Measurements from ENCODE around the gene NPLOC4. TPM values are rescaled to one million over a fixed set of nuclear protein-coding genes. Genes with fewer than 3 reads are reported as not detected.

Gene NPLOC4
- total and polyA plus RNA-seq, 2 donors (not counting 1 experiment from before 2014, with no cell fraction given), result 51.0 to 62.5 TPM

- Histone ChIP-seq H3K27ac (ENCODE audit: insufficient read depth, low read length) (no peak overlapping the region), H3K4me2 (ENCODE audit: extremely low read depth, insufficient read depth, low read length) (no peak overlapping the region), H3K9ac (ENCODE audit: insufficient read depth, low read length) (no peak overlapping the region)
These were observed 80.0 kb downstream of the NPLOC4 start for GRCh38 chr17:81556863-81557262.

DNA sequence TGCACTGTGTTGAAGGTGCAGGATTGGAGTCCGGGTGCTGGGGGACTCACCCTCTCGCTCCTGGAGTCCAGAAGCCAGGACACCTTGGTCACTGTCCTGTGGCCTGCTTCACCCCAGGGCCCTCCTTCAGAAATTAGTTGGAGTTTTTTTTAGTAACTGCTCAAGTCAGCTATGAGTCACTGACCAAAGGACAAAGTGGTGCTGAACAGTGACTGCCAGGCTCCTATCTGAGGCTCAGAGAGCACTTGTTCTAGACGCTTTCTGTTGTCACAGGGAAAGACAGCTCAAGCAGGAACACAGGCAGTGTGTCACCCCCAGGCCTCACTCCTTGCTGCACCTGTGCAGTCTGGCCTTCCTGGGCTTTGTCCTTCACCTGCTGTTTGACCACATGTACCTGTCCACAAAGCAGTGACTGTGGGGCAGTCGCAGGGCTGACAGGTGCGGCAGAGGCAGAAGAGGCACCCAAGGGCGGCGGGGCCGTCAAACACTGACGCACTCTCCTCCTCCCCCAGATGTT lies 80.7 kb downstream of the NPLOC4 start:
- peaks cover 23% of the 10 kb centered on the region for H3K36me3 ChIP-seq (ENCODE audit: control insufficient read depth, insufficient read depth, low read length)
- peak in 1 of 2 donors; percentile 51 for DNase-seq (ENCODE audit: low read depth in 2 of 2)
- no peak overlapping the region for H3K4me2 ChIP-seq (ENCODE audit: extremely low read depth, insufficient read depth, low read length)
- H4K20me1 ChIP-seq (ENCODE audit: control insufficient read depth, extremely low read depth, insufficient read depth, low read length), result no peaks in the 10 kb centered on the region
- no peak overlapping the region for H3K9ac ChIP-seq (ENCODE audit: insufficient read depth, low read length)
- no peak overlapping the region for H3K27ac ChIP-seq (ENCODE audit: insufficient read depth, low read length)
- H3K4me3 ChIP-seq (replicated peaks in 1 of 4; ENCODE audit: control extremely low read depth in 1 of 4, insufficient read depth in 1 of 4, low read depth in 3 of 4, low read length in 4 of 4), result no peak overlapping the region
- H2AFZ ChIP-seq (ENCODE audit: low read length), result no peak overlapping the region
- H3K79me2 ChIP-seq (ENCODE audit: control insufficient read depth, insufficient read depth, low read length), result peaks cover 6% of the 10 kb centered on the region
- no peak for TF ChIP-seq EZH2 (IDR thresholded peaks at IDR 0.05; ENCODE audit: low read length, missing control alignments)
- TF ChIP-seq, protein P1, sequence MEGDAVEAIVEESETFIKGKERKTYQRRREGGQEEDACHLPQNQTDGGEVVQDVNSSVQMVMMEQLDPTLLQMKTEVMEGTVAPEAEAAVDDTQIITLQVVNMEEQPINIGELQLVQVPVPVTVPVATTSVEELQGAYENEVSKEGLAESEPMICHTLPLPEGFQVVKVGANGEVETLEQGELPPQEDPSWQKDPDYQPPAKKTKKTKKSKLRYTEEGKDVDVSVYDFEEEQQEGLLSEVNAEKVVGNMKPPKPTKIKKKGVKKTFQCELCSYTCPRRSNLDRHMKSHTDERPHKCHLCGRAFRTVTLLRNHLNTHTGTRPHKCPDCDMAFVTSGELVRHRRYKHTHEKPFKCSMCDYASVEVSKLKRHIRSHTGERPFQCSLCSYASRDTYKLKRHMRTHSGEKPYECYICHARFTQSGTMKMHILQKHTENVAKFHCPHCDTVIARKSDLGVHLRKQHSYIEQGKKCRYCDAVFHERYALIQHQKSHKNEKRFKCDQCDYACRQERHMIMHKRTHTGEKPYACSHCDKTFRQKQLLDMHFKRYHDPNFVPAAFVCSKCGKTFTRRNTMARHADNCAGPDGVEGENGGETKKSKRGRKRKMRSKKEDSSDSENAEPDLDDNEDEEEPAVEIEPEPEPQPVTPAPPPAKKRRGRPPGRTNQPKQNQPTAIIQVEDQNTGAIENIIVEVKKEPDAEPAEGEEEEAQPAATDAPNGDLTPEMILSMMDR (conservative IDR thresholded peaks at IDR 0.05 in 1 of 2, IDR thresholded peaks at IDR 0.05 in 1 of 2; ENCODE audit: low read depth in 1 of 2, low read length in 2 of 2), result no peak
- H3K9me3 ChIP-seq (ENCODE audit: control insufficient read depth, insufficient read depth, low read depth, low read length), result no peaks in the 10 kb centered on the region
- no peaks in the 10 kb centered on the region for H3K27me3 ChIP-seq (ENCODE audit: control insufficient read depth, insufficient read depth, low read length)
- H3K4me1 ChIP-seq (ENCODE audit: control insufficient read depth, extremely low read depth, insufficient read depth, low read length), result peaks cover 29% of the 10 kb centered on the region

More at GRCh38 chr17:81556863-81557262, 80.0 kb downstream of the NPLOC4 start:
- no peak overlapping the region for H2AFZ ChIP-seq (ENCODE audit: low read length)
- H3K27me3 ChIP-seq (ENCODE audit: control insufficient read depth, insufficient read depth, low read length), result no peaks in the 10 kb centered on the region
- H3K79me2 ChIP-seq (ENCODE audit: control insufficient read depth, insufficient read depth, low read length), result no peaks in the 10 kb centered on the region
- peaks cover 23% of the 10 kb centered on the region for H3K36me3 ChIP-seq (ENCODE audit: control insufficient read depth, insufficient read depth, low read length)
- H3K9me3 ChIP-seq (ENCODE audit: control insufficient read depth, insufficient read depth, low read depth, low read length), result no peaks in the 10 kb centered on the region
- H3K4me1 ChIP-seq (ENCODE audit: control insufficient read depth, extremely low read depth, insufficient read depth, low read length), result peaks cover 28% of the 10 kb centered on the region
- H3K4me3 ChIP-seq (replicated peaks in 1 of 4; ENCODE audit: control extremely low read depth in 1 of 4, insufficient read depth in 1 of 4, low read depth in 3 of 4, low read length in 4 of 4), result no peak overlapping the region
- no peak for TF ChIP-seq EZH2 (IDR thresholded peaks at IDR 0.05; ENCODE audit: low read length, missing control alignments)
- TF ChIP-seq, protein P1 (conservative IDR thresholded peaks at IDR 0.05 in 1 of 2, IDR thresholded peaks at IDR 0.05 in 1 of 2; ENCODE audit: low read depth in 1 of 2, low read length in 2 of 2), result no peak
- no peaks in the 10 kb centered on the region for H4K20me1 ChIP-seq (ENCODE audit: control insufficient read depth, extremely low read depth, insufficient read depth, low read length)
- no peak for DNase-seq (ENCODE audit: low read depth in 2 of 2)

- Histone ChIP-seq H3K36me3 (ENCODE audit: control insufficient read depth, insufficient read depth, low read length) (peaks cover 30% of the 10 kb centered on the region), H3K4me1 (ENCODE audit: control insufficient read depth, extremely low read depth, insufficient read depth, low read length) (peaks cover 28% of the 10 kb centered on the region), H2AFZ (ENCODE audit: low read length) (no peak overlapping the region), H3K9me3 (ENCODE audit: control insufficient read depth, insufficient read depth, low read depth, low read length) (no peaks in the 10 kb centered on the region), H3K79me2 (ENCODE audit: control insufficient read depth, insufficient read depth, low read length) (peaks cover 24% of the 10 kb centered on the region), H4K20me1 (ENCODE audit: control insufficient read depth, extremely low read depth, insufficient read depth, low read length) (no peaks in the 10 kb centered on the region), H3K4me3 (replicated peaks in 1 of 4; ENCODE audit: control extremely low read depth in 1 of 4, insufficient read depth in 1 of 4, low read depth in 3 of 4, low read length in 4 of 4) (peak overlapping the region; percentile 85 to 95 (median 90)), H3K4me2 (ENCODE audit: extremely low read depth, insufficient read depth, low read length) (peak overlapping the region; percentile 93), H3K9ac (ENCODE audit: insufficient read depth, low read length) (peak overlapping the region; percentile 32), H3K27me3 (ENCODE audit: control insufficient read depth, insufficient read depth, low read length) (no peaks in the 10 kb centered on the region), H3K27ac (ENCODE audit: insufficient read depth, low read length) (peak overlapping the region; percentile 87)
- TF ChIP-seq, protein P1 (conservative IDR thresholded peaks at IDR 0.05 in 1 of 2, IDR thresholded peaks at IDR 0.05 in 1 of 2; ENCODE audit: low read depth in 1 of 2, low read length in 2 of 2), result no peak
- TF ChIP-seq EZH2 (IDR thresholded peaks at IDR 0.05; ENCODE audit: low read length, missing control alignments), result no peak
- peak; percentile 94 to 97 for DNase-seq (ENCODE audit: low read depth in 2 of 2)
These were observed 83.2 kb downstream of the NPLOC4 start for GRCh38 chr17:81553616-81554181.

Measured in fibroblast of lung (primary cell).